ENCODE results near the gene NIPBL.

DNA sequence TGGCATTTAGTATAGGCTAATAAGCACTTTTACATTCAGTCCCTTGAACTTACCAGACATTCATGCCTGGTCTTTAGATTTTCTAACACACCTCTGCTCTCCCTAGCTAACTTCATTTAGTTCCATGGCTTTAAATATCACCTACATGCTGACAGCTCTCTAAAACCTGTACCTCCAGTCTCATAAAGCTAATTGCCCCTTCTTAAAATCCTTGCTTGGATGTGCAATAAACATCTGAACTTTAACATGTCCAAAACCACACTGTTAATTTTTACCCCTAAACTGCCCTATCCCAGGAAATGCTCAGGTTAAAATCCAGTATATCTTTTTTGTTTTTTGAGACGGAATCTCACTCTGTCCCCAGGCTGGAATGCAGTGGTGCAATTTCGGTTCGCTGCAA is 232.8 kb downstream of the NIPBL start:
- TF ChIP-seq GATA3 (IDR thresholded peaks at IDR 0.05; ENCODE audit: low read depth, low read length) (no peak), GATA2 (IDR thresholded peaks at IDR 0.05; ENCODE audit: low read depth, low read length) (no peak)

Data from SH-SY5Y (cell line).